ENCODE measurements around the gene GPC5. TPM values are rescaled to one million over a fixed set of nuclear protein-coding genes. Genes with fewer than 3 reads are reported as not detected.

Gene GPC5
- total RNA-seq, 2 donors from 2014 or later = 0.22 to 0.51 TPM

- TF ChIP-seq, protein P1, sequence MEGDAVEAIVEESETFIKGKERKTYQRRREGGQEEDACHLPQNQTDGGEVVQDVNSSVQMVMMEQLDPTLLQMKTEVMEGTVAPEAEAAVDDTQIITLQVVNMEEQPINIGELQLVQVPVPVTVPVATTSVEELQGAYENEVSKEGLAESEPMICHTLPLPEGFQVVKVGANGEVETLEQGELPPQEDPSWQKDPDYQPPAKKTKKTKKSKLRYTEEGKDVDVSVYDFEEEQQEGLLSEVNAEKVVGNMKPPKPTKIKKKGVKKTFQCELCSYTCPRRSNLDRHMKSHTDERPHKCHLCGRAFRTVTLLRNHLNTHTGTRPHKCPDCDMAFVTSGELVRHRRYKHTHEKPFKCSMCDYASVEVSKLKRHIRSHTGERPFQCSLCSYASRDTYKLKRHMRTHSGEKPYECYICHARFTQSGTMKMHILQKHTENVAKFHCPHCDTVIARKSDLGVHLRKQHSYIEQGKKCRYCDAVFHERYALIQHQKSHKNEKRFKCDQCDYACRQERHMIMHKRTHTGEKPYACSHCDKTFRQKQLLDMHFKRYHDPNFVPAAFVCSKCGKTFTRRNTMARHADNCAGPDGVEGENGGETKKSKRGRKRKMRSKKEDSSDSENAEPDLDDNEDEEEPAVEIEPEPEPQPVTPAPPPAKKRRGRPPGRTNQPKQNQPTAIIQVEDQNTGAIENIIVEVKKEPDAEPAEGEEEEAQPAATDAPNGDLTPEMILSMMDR (conservative IDR thresholded peaks at IDR 0.05) = no peak
- H3K27ac ChIP-seq (ENCODE audit: low read depth, low read length) = no peak overlapping the region
- no peak for DNase-seq
- H3K9ac ChIP-seq (ENCODE audit: extremely low read depth, low read length, poor library complexity, severe bottlenecking) = no peak overlapping the region
- Mint-ChIP-seq H3K27me3 (ENCODE audit: insufficient read depth) (peaks cover 82% of the 10 kb centered on the region), H3K9me3 (no peaks in the 10 kb centered on the region), H3K4me3 (no peak overlapping the region), H3K27ac (no peak overlapping the region), H3K36me3 (ENCODE audit: low read depth) (no peaks in the 10 kb centered on the region), H3K4me1 (peaks cover 12% of the 10 kb centered on the region)
- peaks cover 9% of the 10 kb centered on the region for H3K9me3 ChIP-seq (ENCODE audit: control insufficient read depth, low read length)
- WGBS, 2 experiments (ENCODE audit: insufficient coverage in 1 of 2, insufficient read length in 1 of 2) = 96% methylated on average over 2 of the region's 3 CpGs; no CpG with 5 or more reads in 1 of the 2 experiments
- no peaks in the 10 kb centered on the region for H3K4me1 ChIP-seq (ENCODE audit: control insufficient read depth, insufficient read depth, low read length)
- H3K4me3 ChIP-seq (ENCODE audit: low read length) = no peak overlapping the region
- no peaks in the 10 kb centered on the region for H3K36me3 ChIP-seq (ENCODE audit: control insufficient read depth, insufficient read depth, low read length)
- H3K27me3 ChIP-seq (ENCODE audit: control insufficient read depth, insufficient read depth, low read length, poor library complexity, severe bottlenecking) = peaks cover 92% of the 10 kb centered on the region
Measured at GRCh38 chr13:92412481-92412880, 1014.1 kb downstream of the GPC5 start.

GRCh38 chr13:92412996-92413395 lies 1014.6 kb downstream of the GPC5 start:
- Mint-ChIP-seq H3K4me1 (peaks cover 12% of the 10 kb centered on the region), H3K27ac (no peak overlapping the region), H3K4me3 (no peak overlapping the region), H3K9me3 (no peaks in the 10 kb centered on the region), H3K36me3 (ENCODE audit: low read depth) (no peaks in the 10 kb centered on the region), H3K27me3 (ENCODE audit: insufficient read depth) (peaks cover 85% of the 10 kb centered on the region)
- no peak overlapping the region for H3K27ac ChIP-seq (ENCODE audit: low read depth, low read length)
- H3K27me3 ChIP-seq (ENCODE audit: control insufficient read depth, insufficient read depth, low read length, poor library complexity, severe bottlenecking) = peaks cover 92% of the 10 kb centered on the region
- 71% methylated on average over 1 of the region's 1 CpG; no CpG with 5 or more reads in 1 of the 2 experiments for WGBS, 2 experiments (ENCODE audit: insufficient coverage in 1 of 2, insufficient read length in 1 of 2)
- DNase-seq = no peak
- H3K4me1 ChIP-seq (ENCODE audit: control insufficient read depth, insufficient read depth, low read length) = no peaks in the 10 kb centered on the region
- no peaks in the 10 kb centered on the region for H3K36me3 ChIP-seq (ENCODE audit: control insufficient read depth, insufficient read depth, low read length)
- no peak overlapping the region for H3K4me3 ChIP-seq (ENCODE audit: low read length)
- TF ChIP-seq, protein P1 (conservative IDR thresholded peaks at IDR 0.05) = no peak
- H3K9ac ChIP-seq (ENCODE audit: extremely low read depth, low read length, poor library complexity, severe bottlenecking) = no peak overlapping the region
- peaks cover 9% of the 10 kb centered on the region for H3K9me3 ChIP-seq (ENCODE audit: control insufficient read depth, low read length)

DNA sequence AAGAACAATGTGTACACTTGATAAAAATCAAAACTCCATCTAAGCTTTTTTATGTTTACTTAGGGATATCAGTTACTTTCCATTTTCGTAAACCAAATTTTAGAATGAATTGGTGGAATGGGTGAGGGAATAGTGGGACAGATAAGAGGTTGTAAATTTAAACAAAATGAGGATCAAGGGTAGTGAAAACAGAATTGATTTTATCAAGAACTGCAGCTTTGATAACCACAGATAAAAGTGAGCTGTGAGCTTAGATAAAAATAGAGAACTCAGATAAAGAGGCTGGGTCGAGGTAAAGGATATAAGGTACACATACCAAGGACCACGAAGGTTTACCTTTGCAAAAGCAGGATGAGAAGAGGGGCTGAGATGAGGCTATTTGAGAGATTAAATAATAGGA lies 1015.0 kb downstream of the GPC5 start:
- no peak overlapping the region for H3K27ac Mint-ChIP-seq
- no peak overlapping the region for H3K4me3 ChIP-seq (ENCODE audit: low read length)
- no peaks in the 10 kb centered on the region for H3K9me3 Mint-ChIP-seq
- peaks cover 12% of the 10 kb centered on the region for H3K4me1 Mint-ChIP-seq
- no peak overlapping the region for H3K4me3 Mint-ChIP-seq
- H3K9me3 ChIP-seq (ENCODE audit: control insufficient read depth, low read length) = peaks cover 9% of the 10 kb centered on the region
- peaks cover 92% of the 10 kb centered on the region for H3K27me3 ChIP-seq (ENCODE audit: control insufficient read depth, insufficient read depth, low read length, poor library complexity, severe bottlenecking)
- TF ChIP-seq, protein P1 (conservative IDR thresholded peaks at IDR 0.05) = no peak
- H3K36me3 Mint-ChIP-seq (ENCODE audit: low read depth) = no peaks in the 10 kb centered on the region
- DNase-seq = no peak
- no peak overlapping the region for H3K27ac ChIP-seq (ENCODE audit: low read depth, low read length)
- H3K4me1 ChIP-seq (ENCODE audit: control insufficient read depth, insufficient read depth, low read length) = no peaks in the 10 kb centered on the region
- H3K27me3 Mint-ChIP-seq (ENCODE audit: insufficient read depth) = peaks cover 84% of the 10 kb centered on the region
- H3K9ac ChIP-seq (ENCODE audit: extremely low read depth, low read length, poor library complexity, severe bottlenecking) = no peak overlapping the region
- WGBS, 2 experiments (ENCODE audit: insufficient coverage in 1 of 2, insufficient read length in 1 of 2) = 65 to 71% methylated on average over 2 to 3 of the region's 3 CpGs
- H3K36me3 ChIP-seq (ENCODE audit: control insufficient read depth, insufficient read depth, low read length) = no peaks in the 10 kb centered on the region
